Measurements from ENCODE around the gene SCN11A.
"Not testable (repeated sequence)": the region's sequence is repeated elsewhere in the genome, so short reads cannot be mapped to it uniquely, and the experiment has no call there.

The SCN11A gene

DNA sequence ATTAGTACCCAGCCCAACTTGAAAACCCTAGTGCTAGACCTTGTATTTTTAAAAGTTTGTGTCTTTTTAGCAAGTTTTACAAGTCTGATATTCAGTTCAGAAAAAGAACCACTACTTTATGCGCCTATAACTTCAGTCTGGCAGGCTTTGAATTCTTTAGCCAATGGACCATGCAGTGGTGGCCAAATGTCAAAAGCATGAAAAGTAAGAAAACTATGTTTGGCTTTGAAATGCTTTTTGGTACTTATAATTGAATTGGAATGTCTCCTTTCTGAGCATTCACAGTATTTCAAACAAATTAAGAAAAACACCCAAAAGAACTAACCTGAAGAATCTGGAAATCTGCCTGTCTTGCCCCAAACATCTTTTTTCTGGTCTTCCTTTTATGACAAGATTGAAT lies 12.9 kb upstream of the SCN11A start:
- no peak for DNase-seq

GRCh38 chr3:39063143-39063542 lies 11.4 kb upstream of the SCN11A start:
- DNase-seq = no peak

DNA sequence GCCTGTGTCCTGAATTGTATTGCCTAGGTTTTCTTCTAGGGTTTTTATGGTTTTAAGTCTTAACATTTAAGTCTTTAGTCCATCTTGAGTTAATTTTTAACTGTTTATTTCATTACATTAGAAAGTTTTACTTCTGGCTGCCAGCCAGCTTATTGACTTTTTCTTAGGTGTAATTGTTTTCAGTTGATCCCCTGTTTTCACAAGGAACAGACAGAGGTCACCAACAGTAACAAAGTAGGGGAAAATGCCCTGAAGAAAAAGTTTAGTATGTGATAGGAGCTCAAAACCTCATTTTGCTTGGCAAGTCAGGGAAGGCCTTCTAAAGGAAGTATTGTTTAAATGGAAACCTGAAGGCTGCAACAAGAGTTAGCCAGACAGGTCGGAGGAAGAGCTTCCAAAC lies 10.4 kb upstream of the SCN11A start:
- no peak for DNase-seq

DNA sequence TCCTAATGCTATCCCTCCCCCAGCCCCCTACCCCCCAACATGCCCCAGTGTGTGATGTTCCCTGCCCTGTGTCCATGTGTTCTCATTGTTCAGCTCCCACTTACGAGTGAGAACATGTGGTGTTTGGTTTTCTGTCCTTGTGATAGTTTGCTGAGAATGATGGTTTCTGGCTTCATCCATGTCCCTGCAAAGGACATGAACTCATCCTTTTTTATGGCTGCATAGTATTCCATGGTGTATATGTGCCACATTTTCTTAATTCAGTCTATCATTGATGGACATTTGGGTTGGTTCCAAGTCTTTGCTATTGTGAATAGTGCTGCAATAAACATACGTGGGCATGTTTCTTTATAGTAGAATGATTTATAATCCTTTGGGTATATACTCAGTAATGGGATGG lies 9.5 kb upstream of the SCN11A start:
- not testable (repeated sequence) for DNase-seq

GRCh38 chr3:39056151-39056550 lies 4.4 kb upstream of the SCN11A start:
- no peak for DNase-seq

GRCh38 chr3:39053696-39054095 lies 2.0 kb upstream of the SCN11A start:
- no peak for DNase-seq

DNA sequence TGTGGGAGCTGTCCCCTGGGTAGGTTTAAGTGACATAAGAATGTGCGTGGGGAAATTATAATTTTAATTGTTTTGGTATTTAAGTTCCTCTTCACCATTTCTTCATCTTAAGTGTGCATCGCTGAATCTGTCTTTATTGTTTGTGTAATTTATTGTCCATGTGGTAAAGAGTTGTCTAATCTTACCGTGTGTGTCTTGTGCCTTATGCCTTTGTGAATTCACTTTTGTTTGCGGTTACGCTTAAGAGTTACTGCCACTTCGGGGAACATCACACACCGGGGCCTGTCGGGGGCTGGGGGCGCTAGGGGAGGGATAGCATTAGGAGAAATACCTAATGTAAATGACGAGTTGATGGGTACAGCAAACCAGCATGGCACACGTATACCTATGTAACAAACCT lies 839 bp upstream of the SCN11A start:
- no peak for DNase-seq

- no peak for DNase-seq
Measured at GRCh38 chr3:39050029-39050428, 1.7 kb downstream of the SCN11A start.

- no peak for DNase-seq
Measured at GRCh38 chr3:39038165-39038564, 13.6 kb downstream of the SCN11A start.

DNA sequence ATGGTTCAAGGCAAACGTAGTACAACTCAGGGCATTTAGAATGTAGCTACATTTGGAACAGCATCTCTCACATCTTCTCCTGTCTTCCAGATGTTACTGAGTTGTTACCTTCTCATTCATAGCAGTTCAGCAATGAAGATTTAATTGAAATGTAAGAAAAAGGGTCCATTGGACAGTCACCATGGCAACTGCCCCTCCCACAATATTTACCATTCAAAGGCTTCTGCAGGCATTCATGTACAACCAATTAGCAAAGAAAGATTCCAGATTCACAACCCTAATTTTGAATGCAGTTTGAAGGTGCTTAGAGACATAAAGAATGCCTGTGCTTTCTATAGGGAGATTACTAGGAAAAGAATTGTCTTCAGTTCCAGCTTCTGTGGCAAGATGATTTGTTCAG lies 22.2 kb downstream of the SCN11A start:
- no peak for DNase-seq

- no peak for DNase-seq
Measured at GRCh38 chr3:39028546-39028945, 23.2 kb downstream of the SCN11A start.

- DNase-seq = no peak
Measured at GRCh38 chr3:39025222-39025970, 26.3 kb downstream of the SCN11A start.

GRCh38 chr3:39024497-39024896 lies 27.2 kb downstream of the SCN11A start:
- no peak for DNase-seq

- DNase-seq = no peak
Measured at GRCh38 chr3:39022286-39022630, 29.5 kb downstream of the SCN11A start.

DNA sequence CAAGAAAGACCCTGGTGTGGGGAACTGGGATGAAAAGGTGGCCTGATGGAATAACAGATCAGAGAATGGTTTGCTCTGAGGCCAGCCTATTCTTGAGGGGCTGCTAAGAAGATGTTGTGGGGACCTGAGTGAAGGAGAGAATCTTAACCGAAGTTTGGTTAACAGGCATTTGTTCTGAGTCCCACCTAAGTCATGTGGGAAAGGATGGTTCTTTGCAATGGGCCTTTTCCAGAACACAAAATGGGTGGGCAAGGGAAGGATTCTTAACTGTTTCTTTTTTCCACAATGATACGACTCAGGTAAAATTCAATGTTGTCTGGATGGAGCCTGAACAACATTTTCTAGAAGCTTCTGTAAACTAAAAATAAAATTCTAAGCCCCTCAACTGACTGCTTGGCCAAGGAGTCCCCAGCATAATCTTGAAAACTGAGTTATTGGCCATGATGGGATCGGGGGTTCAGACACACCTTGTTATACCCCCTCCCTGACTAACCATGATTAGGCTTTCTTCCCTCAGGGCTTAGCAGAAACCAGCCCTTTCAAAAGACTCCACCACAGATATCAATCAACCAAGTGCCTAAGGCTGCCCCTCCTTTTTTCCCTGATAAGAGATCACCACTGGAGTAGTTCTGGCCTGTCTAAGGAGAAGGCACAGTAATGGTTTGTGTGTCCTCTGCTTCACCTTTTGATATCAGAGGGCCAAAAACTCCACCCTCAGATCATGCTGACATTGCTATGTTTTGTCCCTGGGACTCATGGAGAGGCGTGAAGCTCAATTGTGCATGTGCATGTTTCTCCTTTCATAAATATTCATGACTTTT lies 30.1 kb downstream of the SCN11A start:
- no peak for DNase-seq

GRCh38 chr3:39021029-39021428 lies 30.7 kb downstream of the SCN11A start:
- DNase-seq = no peak

DNA sequence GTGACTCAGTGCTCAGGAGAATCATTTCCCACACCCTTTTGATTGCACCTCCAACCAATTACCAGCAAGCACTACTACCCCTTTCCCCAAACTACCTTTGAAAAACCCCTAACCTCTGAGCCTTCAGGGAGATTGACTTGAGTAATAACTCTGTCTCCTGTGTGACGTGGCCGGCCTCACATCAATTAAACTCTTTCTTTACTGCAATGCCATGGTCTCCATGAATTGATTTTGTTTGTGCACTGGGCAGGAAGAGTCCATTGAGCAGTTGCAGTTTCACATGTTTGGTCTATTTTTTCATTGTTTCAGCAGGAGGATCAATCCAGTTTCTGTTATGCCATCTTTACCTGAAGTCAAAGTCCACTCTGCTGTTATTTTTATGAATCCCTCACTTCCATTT lies 32.4 kb downstream of the SCN11A start:
- DNase-seq = no peak

DNA sequence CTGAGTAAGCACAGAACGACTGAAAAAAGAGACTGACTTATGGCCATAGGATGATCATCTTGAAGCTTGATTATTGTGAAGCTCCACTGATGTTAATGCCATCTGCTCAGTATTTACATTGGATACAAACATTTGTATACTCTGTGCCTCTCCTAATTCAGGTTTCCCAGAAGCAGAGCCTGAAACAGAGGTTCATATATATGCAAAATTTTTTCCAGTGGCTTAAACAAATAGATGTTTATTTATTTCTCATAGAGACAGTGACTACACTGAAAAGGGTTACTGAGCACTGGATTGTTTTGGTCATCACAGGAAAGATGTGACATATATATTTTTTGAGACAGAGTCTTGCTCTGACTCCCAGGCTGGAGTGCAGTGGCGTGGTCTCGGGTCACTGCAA lies 36.3 kb downstream of the SCN11A start:
- DNase-seq = no peak

GRCh38 chr3:39013921-39014509 lies 37.7 kb downstream of the SCN11A start:
- no peak for DNase-seq

GRCh38 chr3:39013289-39013688 lies 38.5 kb downstream of the SCN11A start:
- no peak for DNase-seq

DNA sequence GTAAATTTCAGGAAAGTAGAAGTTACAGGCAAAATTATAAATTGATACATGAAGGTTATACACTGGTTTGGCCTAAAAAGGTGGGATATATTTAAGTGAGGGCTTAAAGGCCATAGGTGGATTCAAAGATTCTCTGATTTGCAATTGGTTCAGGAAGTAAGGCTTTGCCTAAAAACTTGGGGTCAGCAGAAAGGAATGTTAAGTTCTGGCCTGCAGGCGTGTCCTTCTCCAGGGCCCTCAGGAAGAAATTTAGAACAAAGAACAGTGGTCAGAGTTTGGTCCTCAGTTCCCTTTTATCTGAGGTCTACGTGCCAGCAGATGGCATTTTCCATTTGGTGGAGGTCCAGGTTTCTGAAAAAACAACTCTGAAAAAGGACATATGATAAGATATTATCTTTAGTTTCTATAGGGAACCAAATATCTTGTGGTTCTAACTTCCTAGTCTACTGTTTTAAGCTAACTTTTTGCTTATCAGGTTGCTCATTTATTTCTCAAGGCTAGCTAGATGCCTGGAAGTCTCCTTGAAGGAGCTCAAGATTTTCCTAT lies 40.5 kb downstream of the SCN11A start:
- no peak for DNase-seq

DNA sequence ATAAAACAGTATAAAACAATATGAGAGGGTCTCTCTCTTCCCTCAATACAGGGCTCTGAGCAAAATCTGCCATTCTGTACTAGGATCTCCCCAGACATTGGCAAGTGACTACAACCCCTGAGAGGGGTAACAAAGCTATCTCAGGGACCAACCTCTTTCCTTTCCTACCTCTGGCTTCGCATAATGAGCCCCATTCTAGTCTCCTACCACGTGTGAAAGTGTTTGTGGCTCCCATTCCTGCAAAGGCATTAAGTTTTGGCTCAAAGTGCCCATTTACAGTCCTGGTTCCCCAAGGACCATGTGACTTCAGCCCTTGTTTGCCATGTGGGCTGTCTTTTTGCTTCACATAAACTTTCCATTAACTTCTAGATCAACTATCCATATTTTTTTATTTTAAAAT lies 46.4 kb downstream of the SCN11A start:
- DNase-seq = no peak
